ENCODE data around the gene TEAD4.

The TEAD4 gene

GRCh38 chr12:3035171-3035570 lies 76.0 kb downstream of the TEAD4 start:
- TF ChIP-seq, protein P1, sequence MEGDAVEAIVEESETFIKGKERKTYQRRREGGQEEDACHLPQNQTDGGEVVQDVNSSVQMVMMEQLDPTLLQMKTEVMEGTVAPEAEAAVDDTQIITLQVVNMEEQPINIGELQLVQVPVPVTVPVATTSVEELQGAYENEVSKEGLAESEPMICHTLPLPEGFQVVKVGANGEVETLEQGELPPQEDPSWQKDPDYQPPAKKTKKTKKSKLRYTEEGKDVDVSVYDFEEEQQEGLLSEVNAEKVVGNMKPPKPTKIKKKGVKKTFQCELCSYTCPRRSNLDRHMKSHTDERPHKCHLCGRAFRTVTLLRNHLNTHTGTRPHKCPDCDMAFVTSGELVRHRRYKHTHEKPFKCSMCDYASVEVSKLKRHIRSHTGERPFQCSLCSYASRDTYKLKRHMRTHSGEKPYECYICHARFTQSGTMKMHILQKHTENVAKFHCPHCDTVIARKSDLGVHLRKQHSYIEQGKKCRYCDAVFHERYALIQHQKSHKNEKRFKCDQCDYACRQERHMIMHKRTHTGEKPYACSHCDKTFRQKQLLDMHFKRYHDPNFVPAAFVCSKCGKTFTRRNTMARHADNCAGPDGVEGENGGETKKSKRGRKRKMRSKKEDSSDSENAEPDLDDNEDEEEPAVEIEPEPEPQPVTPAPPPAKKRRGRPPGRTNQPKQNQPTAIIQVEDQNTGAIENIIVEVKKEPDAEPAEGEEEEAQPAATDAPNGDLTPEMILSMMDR (IDR thresholded peaks at IDR 0.05) = no peak

DNA sequence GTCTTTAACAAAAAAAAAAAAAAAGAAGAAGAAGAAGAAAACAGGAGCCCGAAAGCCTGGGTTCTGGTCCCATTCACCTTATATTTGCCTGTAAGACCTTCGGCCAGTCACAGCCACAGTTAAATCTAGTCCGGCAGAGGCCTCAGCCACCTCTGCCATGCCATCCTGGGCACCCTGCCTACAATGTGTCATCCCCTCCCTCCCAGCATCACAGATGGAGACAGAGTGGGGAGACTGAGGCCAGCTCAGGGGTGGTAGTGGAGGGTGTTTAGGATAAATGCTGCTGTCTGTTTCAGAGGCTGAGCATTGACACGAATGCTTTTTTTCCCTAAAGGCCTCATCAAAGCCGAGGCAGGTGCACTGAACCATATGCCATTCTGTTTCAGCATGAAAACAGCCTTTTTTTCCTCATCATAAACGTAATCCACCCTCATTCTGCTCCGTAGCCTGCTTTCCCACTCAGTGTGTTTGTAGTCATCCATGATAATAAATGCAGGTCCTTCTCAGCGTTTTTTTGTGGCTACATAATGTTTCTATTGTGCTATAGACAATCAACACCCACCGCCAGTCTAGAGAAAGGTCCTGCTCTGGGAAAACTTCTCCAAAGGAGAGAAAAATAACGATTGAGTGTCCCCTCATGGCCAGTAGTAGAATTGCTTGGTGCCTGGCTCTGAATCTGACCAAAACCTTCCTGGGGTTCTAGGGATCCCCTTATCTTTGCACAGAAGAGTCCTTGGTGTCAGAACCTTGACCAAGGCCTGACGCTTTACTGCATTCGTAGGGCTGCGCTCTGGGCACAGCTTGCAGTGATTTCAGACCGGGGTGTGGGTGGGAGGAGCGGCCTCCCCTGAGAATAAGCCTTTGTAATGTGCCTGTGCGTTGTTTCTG lies 76.9 kb downstream of the TEAD4 start:
- TF ChIP-seq, protein P1 (IDR thresholded peaks at IDR 0.05) = no peak

DNA sequence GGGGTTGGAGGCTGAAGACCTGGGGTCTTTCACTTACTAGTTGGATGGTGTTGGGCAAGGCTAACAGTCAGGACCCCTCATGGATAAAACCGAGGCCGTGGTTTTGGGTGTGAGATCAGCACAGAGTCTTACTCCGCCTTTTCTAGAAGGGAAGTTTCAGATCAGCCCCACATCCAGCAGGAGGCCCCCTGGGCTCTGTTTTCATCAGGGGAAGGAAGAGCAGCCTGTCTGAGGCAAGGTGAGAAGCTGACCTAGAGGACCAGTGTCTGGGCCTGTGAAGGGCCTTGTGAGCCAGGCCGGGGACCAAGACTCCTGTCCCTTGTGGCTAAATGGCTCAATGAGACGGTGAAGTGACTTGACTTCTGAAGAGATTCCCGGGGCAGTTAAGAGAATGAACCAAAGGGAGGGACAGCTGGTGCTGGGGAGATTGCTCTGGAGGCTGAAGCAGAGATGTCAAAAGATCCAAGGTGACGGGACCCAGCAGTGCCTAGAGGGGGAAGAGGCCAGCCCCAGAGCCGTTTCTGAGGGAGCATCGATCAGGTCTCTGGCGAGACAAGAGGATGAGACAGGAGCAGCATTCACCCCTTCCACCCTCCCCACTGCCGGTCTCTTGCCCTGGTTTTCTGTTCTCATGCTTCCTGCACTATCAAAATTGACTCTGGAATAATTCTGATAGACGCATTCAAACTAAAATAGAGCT lies 77.9 kb downstream of the TEAD4 start:
- TF ChIP-seq, protein P1 (IDR thresholded peaks at IDR 0.05) = no peak

DNA sequence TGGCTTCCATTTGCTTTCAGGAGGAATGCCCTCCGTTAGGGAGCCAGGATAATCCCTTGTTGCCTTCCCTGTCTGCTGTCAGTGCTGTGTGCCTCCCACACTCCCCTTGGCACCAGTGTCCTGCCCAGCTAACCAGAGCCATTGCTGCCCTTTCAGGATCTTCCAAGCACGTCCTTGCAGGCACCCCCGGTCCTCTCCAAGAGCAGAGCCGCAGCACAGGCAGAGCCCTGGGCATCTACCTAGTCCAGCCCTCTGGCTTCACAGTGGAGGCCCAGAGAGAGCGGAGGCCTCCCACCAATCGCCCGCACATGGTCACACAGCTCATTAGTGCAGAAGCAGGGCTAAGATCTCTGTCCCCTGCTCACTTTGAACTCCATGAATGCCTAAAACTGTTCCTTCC lies 79.0 kb downstream of the TEAD4 start:
- TF ChIP-seq, protein P1 (IDR thresholded peaks at IDR 0.05) = no peak

GRCh38 chr12:3038926-3039510 lies 79.8 kb downstream of the TEAD4 start:
- TF ChIP-seq, protein P1 (IDR thresholded peaks at IDR 0.05) = no peak

DNA sequence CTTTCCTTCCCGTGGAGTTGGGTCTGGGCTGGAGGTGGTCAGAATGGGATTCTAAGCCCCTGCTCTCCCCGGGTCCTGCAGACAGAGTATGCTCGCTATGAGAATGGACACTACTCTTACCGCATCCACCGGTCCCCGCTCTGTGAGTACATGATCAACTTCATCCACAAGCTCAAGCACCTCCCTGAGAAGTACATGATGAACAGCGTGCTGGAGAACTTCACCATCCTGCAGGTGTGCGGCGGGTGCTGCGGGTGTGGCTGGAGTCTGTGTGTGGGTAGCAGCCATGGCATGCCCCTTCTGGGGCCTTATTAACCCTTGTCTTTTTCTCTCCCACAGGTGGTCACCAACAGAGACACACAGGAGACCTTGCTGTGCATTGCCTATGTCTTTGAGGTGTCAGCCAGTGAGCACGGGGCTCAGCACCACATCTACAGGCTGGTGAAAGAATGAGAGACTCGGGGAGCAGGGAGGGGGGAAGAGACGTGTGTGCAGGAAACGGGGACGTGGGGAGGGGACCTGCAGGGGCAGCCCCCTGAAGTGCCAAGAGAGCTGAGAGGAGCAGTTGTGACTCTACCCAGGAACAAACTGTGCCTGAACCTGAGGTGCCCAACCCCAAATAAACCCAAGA lies 80.9 kb downstream of the TEAD4 start:
- TF ChIP-seq, protein P1 (IDR thresholded peaks at IDR 0.05) = no peak

Measured in LNCAP (cell line).